Measurements from ENCODE around the gene CIRBP.
A peak's percentile ranks its signal among the peaks of the same experiment; 100 is the strongest.

The CIRBP gene

GRCh38 chr19:1264801-1265614 is 4.1 kb upstream of the CIRBP start:
- H3K4me3 ChIP-seq (ENCODE audit: low read depth, low read length) = peak overlapping the region; percentile 5
- TF ChIP-seq, protein P1, sequence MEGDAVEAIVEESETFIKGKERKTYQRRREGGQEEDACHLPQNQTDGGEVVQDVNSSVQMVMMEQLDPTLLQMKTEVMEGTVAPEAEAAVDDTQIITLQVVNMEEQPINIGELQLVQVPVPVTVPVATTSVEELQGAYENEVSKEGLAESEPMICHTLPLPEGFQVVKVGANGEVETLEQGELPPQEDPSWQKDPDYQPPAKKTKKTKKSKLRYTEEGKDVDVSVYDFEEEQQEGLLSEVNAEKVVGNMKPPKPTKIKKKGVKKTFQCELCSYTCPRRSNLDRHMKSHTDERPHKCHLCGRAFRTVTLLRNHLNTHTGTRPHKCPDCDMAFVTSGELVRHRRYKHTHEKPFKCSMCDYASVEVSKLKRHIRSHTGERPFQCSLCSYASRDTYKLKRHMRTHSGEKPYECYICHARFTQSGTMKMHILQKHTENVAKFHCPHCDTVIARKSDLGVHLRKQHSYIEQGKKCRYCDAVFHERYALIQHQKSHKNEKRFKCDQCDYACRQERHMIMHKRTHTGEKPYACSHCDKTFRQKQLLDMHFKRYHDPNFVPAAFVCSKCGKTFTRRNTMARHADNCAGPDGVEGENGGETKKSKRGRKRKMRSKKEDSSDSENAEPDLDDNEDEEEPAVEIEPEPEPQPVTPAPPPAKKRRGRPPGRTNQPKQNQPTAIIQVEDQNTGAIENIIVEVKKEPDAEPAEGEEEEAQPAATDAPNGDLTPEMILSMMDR (IDR thresholded peaks at IDR 0.05; ENCODE audit: insufficient read depth, low read depth, low read length, missing control alignments) = no peak
- DNase-seq (ENCODE audit: low read depth) = peak; percentile 75

DNA sequence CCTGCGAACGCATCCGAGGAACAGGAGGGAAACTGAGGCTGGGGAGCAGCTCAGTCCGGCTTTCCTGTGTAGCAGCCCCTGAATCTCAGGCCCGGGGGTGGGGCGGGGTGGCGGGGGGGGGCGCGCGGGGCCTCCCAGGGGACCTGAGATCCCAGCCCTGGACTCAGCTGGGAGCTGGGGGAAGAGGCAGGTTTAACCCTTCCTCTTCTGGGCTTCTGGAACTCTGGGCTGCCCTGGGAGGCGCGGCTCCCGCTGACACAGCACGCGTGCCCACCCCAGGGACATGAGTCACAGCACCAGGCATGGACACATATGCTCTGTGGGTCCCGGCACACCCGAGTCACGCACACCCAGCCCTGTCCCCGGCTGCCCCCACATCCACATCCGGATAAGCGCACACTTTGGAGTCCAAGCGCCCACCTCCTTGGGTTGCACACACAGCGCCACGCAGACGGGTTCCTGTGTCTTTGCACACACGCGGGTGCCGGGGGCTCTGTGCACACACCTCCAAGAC is 3.5 kb upstream of the CIRBP start:
- peak overlapping the region; percentile 55 for H3K4me3 ChIP-seq (ENCODE audit: low read depth, low read length)
- TF ChIP-seq, protein P1 (IDR thresholded peaks at IDR 0.05; ENCODE audit: insufficient read depth, low read depth, low read length, missing control alignments) = no peak
- DNase-seq (ENCODE audit: low read depth) = no peak

- peak overlapping the region; percentile 55 for H3K4me3 ChIP-seq (ENCODE audit: low read depth, low read length)
- TF ChIP-seq, protein P1 (IDR thresholded peaks at IDR 0.05; ENCODE audit: insufficient read depth, low read depth, low read length, missing control alignments) = no peak
- peak; percentile 93 for DNase-seq (ENCODE audit: low read depth)
Measured at GRCh38 chr19:1266129-1266915, 2.8 kb upstream of the CIRBP start.

DNA sequence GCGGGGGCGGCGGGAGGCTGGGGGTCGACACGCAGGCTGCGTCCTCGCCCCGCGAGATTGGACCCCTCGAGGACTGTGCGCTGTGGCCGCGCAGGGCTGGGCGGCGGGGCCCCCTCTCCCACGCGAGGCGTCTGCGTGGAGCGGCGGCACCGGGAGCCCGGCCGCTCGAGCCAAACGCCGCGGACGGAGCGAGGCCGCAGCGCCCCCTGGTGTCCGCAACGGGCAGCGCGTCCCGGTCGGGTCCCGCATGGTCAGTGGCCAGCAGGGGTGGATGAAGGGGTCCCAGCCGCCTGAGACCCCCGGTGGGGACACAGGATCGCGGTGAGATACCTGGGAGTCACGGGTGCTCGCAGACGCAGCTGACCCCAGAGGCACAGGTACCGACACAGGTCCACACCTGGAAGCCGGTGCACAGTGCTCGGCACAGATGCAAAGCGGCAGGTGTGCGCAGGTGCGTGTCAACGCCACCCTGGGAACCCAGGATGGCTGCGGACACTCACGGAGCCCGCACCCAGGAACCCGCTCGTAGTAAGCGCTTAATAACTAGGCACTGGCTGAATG is 2.1 kb upstream of the CIRBP start:
- DNase-seq (ENCODE audit: low read depth) = peak; percentile 69
- TF ChIP-seq, protein P1 (IDR thresholded peaks at IDR 0.05; ENCODE audit: insufficient read depth, low read depth, low read length, missing control alignments) = peak; percentile 92
- H3K4me3 ChIP-seq (ENCODE audit: low read depth, low read length) = peak overlapping the region; percentile 55

- H3K4me3 ChIP-seq (ENCODE audit: low read depth, low read length) = no peak overlapping the region; the same call in 1 of the 2 replicates
- TF ChIP-seq, protein P1 (IDR thresholded peaks at IDR 0.05; ENCODE audit: insufficient read depth, low read depth, low read length, missing control alignments) = no peak
Measured at GRCh38 chr19:1267477-1268225, 1.5 kb upstream of the CIRBP start.

More at GRCh38 chr19:1267477-1268225, 1.5 kb upstream of the CIRBP start:
- no peak for DNase-seq (ENCODE audit: low read depth)
